A673 (cell line): Measurements from ENCODE around the gene PARP12.

Source experiments
- EZH2 ChIP-seq: fragments of 200-600 bp; sonication (generic); IDR thresholded peaks from 2 replicates; pipeline ENCODE4 v1.6.1; 2017; ENCODE audit warnings: borderline replicate concordance, low read depth, mild to moderate bottlenecking, mixed read lengths, antibody characterized with exemption, low read length; ENCODE audit not compliant: poor library complexity, severe bottlenecking
- TF ChIP-seq, protein P1 (sequence below): fragments of 300-800, 200-600 bp; sonication (generic); conservative IDR thresholded peaks from 2 replicates; pipeline ENCODE4 v1.5.1; 2017; ENCODE audit warnings: low read depth, mild to moderate bottlenecking, antibody characterized with exemption, low read length, moderate library complexity, mixed read lengths

- TF ChIP-seq, protein P1, sequence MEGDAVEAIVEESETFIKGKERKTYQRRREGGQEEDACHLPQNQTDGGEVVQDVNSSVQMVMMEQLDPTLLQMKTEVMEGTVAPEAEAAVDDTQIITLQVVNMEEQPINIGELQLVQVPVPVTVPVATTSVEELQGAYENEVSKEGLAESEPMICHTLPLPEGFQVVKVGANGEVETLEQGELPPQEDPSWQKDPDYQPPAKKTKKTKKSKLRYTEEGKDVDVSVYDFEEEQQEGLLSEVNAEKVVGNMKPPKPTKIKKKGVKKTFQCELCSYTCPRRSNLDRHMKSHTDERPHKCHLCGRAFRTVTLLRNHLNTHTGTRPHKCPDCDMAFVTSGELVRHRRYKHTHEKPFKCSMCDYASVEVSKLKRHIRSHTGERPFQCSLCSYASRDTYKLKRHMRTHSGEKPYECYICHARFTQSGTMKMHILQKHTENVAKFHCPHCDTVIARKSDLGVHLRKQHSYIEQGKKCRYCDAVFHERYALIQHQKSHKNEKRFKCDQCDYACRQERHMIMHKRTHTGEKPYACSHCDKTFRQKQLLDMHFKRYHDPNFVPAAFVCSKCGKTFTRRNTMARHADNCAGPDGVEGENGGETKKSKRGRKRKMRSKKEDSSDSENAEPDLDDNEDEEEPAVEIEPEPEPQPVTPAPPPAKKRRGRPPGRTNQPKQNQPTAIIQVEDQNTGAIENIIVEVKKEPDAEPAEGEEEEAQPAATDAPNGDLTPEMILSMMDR = no peak
- no peak for TF ChIP-seq EZH2
These were observed 47.2 kb downstream of the PARP12 start for GRCh38 chr7:140015471-140015970.
